CD4-positive, alpha-beta T cell treated with Interleukin-17A for 4 hours (primary cell): ENCODE measurements around the gene ANK3.

ENCODE experiments used
- DNase-seq: peaks from one replicate; pipeline ENCODE4 v3.0.0-alpha.2; 2020; ENCODE audit warnings: mixed read lengths

ANK3 gene

DNA sequence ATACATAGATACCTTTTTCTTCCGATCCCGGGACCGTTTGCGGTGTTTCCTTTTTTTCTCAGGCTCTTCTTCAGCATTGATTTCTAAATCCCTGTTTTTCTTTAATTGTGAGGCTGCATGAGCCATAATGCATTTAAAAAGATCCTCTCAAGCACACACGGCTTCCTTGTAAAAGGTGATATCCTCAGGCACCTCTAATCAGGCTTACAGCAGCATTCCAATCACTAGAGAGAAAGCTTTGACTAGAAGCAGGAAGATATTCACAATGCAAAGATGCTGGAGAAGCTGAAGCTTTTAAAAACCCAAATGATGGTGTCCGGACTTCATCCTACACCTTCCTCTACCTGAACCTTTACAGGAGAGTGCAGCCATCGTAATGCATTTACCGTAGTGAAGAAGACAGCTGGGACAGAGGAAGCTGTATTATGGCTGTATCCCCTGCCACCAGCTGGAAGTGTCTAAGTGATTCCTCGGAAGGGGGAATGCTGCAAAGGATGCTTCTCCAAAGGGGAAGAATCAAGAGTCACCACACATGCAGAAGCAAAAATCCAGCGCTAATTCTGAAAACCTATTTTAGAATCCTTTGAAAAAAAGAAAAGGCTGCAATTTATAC, at the start of gene ANK3:
Gene ANK3, minus strand, starts transcription at position 463 of the 613 bp plus-strand sequence. Its CDS starts 337 bp downstream, at position 126.
- no peak for DNase-seq

DNA sequence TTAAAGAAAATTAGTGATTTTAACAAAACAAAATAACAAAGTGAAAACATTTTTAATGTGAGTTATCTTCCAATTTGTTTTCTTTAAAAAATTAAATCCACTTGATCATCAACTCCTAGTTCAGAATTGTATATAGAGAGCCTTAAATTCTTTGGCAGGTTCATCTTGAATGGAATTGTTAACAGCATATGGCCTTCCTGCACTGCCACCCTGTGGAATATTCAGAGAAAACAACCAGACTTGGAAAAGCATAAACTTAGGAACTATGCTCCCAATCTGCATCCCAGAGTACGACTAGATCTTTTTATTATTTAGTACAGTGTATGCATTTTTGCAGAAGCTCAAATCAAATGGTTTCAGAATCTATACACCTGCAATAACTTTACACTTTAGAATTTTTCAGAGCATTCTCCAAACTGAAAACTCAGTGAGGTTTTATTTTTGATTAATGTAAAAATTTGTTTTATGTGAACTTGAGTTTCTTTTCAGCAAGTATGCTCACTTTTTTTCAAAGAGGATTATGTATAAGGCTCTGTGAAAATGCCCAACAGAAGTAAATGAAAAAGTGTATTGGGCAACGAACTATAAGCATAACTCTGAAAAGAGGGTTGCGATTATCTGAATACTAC, 44.9 kb upstream of the ANK3 start:
- DNase-seq, result peak; percentile 9

DNA sequence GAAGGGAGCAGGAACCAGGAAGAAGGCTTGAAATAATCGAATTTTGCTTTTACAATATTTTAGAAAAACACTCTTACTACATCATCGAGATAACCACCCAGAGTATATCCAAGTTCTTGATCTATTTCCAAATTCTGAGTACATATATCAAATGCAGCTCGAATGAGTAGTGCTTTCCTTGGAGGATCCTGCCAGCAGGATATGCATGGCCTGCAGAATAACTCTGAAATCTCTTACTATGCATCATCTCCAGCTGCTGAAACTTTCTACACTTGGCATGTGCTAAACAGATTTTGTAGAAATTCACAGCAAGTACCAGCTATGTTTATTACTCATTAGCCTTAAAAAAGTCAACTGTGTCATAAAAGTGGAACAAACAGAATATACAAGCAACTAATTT, 44.0 kb upstream of the ANK3 start:
- DNase-seq, result no peak

- no peak for DNase-seq
Measured at GRCh38 chr10:60430836-60431597, 41.3 kb upstream of the ANK3 start.

GRCh38 chr10:60430017-60430416, 40.3 kb upstream of the ANK3 start:
- no peak for DNase-seq

- no peak for DNase-seq
Measured at GRCh38 chr10:60429084-60429849, 39.6 kb upstream of the ANK3 start.

GRCh38 chr10:60428387-60428737, 38.7 kb upstream of the ANK3 start:
- no peak for DNase-seq

GRCh38 chr10:60427709-60428386, 38.2 kb upstream of the ANK3 start:
- DNase-seq, result no peak

DNA sequence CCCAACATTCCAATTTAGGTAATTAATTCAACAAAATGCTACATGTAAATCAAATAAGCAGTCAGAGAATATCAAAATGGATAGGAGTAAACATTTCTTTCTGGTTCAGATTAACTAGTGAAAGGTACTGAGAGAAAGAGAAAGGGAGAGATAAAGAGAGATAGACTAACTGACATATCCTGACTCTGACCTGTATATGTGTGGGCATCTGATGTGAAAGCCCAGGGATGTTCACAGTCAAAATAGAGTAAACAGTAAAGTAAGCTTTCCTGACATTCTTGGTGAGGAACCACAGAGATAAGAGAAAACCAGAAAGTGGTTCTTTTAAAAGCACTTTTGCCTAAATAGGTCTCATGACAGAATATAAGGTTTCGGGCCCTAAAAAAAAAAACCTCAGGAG, 37.5 kb upstream of the ANK3 start:
- DNase-seq, result no peak

- no peak for DNase-seq
Measured at GRCh38 chr10:60426425-60426824, 36.8 kb upstream of the ANK3 start.

DNA sequence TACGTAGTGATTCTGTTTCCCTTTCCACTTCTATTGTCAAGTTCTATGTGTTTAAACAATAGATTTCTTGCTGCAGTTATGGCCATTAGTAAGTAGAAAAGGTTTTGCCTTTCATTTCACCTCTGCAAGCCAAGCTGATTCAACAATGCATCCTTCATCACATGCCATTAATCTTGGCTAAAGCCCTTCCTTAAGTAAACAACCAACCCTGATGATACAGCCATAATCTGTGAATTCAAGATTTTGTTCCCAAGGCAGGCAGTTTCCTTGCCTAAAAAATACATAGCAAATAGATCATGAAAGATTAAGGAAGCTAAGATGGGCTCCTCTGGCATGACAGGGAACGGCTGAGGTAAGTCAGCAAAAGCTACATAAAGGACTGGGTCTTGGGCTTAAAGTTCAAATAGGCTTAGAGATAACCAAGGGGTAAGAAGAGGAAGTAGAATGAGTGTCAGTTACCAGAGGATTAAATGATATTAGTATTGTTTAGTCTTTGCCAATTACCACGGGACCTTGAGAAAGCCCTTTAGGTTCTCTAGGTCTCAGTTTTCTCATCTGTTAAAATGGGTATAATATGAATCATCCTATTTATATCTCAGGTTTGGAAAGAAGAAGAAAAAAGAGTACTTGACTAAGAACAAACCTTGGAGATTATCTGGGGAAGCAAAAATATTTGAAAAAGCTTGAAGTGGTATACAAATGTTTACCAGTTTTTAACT, 35.9 kb upstream of the ANK3 start:
- DNase-seq, result no peak

GRCh38 chr10:60424971-60425370, 35.3 kb upstream of the ANK3 start:
- DNase-seq, result no peak

DNA sequence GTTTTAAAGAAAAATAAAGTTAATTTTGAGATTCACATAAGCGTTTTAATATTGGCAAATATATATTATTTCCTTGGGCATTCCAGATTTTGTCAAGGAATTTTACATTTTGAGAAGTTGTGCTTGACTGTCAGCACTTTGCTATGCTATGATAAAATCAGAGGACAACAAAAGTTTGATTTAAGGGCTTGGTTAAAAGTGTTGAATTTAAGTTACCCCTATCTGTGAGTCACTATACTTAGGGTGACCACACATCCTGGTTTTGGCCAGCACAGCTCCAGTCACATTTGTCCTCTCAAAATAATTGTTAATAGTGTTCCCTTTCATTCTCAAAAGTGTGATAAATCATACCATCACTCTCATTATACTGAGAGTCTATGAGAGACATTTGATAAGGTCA, 34.2 kb upstream of the ANK3 start:
- DNase-seq, result no peak

GRCh38 chr10:60422809-60423208, 33.1 kb upstream of the ANK3 start:
- DNase-seq, result no peak

DNA sequence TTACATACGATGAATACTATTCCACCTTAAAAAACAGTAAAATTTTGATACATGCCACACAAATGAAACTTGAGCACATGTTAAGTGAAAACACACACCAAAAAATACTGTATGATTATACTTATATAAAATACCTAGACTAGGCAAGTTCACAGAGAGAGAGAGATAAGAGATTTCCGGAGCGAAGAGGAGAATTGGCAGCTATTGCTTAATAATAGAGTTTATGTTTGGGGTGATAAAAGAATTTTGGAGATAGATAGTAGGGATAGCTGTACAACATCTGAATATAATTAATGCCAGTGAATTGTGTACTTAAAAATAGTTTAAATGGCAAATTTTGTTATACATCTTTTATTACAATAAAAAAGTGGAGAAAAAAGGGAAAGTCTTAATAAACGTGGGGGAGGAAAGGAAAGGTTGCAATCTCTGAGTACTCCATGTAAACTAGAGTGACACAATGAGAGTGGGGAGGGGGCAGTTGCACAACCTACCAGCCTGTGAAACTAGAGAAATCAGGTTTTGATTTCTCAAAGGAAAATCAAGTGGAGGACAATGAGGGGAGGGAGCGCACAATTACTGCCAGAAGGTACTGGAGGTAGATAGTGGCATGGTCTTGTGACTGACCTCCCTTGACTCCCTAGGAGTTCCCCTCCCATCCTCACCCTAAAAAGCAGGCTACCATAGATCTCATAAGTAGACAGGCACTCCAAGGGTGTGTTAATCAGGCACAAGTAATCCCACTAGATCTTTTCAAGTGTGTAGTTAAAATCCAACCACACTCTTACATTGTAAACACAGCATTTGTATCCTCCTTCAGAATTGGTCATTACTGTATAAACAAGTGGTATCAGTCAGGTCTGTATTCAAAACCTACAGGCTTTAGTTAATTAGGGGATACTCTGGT, 31.6 kb upstream of the ANK3 start:
- DNase-seq, result no peak

GRCh38 chr10:60419249-60419648, 29.6 kb upstream of the ANK3 start:
- DNase-seq, result no peak

DNA sequence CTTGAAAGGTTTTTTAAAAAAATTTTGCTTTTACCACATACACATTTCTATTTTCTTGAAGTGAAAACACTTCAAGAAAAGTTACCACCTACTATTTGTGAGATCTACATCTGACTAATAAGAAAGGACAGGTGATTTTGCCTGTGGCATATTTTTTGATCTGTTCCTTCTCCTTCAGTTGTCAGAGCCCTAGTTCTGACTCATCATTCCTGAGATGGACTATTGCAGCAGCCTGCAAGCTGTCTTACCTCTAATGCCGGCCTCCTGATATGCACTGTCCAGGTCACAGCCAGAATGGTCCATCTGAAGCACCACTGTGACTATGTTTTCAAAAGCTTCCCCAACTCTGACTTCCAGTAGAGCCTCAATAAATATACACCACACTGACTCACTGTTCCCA, 28.2 kb upstream of the ANK3 start:
- DNase-seq, result no peak

DNA sequence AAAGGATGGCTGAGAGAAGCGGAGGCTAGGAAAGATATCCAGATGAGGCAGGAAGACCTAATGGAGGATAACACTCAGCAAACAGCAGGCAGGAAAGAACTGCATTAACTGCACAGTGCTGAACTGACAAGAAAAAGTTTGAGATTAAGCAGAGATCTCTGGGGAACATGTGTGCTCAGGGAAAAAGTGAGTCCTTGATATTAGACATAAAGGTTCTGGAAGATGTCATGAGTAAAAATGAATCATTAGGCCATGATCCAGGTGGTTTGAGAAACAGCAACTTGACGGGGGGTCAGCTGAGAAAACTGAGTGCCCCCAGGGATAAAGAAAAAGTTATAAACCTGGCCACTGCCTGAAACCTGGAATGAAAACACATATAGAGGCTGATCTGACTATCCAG, 27.3 kb upstream of the ANK3 start:
- no peak for DNase-seq

DNA sequence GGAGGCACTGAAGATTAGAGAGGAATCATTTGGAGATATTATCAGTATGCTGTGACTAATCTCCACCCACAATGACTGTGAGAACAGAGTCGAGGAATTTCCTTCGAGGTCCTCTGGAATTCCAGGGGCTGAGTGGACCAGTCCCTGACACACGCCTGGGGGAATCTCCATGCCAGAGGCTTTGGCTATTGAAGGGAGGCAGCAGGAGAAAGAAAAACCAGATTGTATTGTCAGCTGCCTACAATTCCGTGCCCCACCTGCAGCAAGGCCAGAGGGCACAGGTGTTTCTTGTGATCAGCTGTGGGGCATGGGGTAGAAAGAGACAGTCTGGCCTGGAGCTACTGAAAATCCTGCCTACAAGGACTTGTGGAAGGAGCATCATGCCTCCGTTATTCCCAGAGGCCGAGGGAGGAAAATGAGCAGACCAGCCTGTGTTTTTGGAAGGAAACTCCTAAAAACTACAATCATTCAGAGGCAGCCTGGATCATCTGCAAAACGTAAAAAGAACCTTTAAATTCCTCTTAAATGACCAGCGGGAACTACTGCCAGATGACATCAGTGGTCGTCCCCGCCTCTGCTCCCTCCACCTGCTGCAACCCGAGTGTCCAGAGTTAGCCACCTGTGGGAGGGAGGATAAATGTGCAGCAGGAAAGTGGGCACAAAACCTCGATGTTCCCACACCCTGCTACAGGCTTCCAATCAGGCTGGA, 25.4 kb upstream of the ANK3 start:
- DNase-seq, result no peak

DNA sequence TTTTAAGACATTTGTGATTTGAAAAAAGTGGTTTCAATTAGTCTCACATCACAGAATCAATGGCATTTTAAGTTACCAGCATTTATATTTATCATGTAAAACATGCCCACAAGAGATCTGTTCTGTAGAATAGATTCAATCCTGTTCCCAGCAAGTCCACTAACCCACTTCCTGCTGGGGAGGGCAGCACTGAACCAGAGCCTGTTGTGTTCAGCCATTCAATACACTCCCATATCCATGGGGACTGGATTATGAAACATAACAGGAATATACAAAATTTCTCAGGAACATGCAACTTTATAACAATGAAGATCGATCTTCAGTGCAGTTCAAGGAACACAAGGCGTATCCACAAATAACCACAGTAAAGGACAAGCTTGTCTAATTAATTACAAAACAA, 24.4 kb upstream of the ANK3 start:
- no peak for DNase-seq
